PFSK-1 (cell line): ENCODE results near the gene MARK4.

Experiments used
- FOXP2 ChIP-seq: optimal IDR thresholded peaks from 2 replicates; pipeline ENCODE3; 2011; ENCODE audit warnings: borderline replicate concordance, control low read depth, inconsistent platforms; ENCODE audit not compliant: insufficient read depth; ENCODE audit errors: extremely low read length, extremely low read depth
- POLR2AphosphoS5 ChIP-seq: IDR thresholded peaks from 2 replicates; pipeline ENCODE4 v1.6.1; 2012; ENCODE audit warnings: low read depth, mild to moderate bottlenecking, control low read depth, low read length, moderate library complexity
- SIN3A ChIP-seq: IDR thresholded peaks from 2 replicates; pipeline ENCODE4 v1.6.1; 2012; ENCODE audit warnings: mild to moderate bottlenecking, low read length, moderate library complexity, borderline replicate concordance; ENCODE audit not compliant: insufficient read depth
- TAF1 ChIP-seq: IDR thresholded peaks from 2 replicates; pipeline ENCODE4 v1.6.1; 2012; ENCODE audit warnings: low read length, control low read depth, borderline replicate concordance; ENCODE audit not compliant: insufficient read depth
- TF ChIP-seq, protein P1 (sequence below), 2 experiments: IDR thresholded peaks; 2 replicates each; pipeline versions ENCODE4 v1.6.1 to v1.8.0; 2011 to 2012; ENCODE audit warnings: low read depth in 2 of 2, low read length in 2 of 2, control low read depth in 1 of 2, inconsistent platforms in 1 of 2, mild to moderate bottlenecking in 1 of 2, moderate library complexity in 1 of 2; ENCODE audit not compliant: insufficient read depth in 1 of 2

The MARK4 gene

GRCh38 chr19:45354241-45354842 lies 103.3 kb downstream of the MARK4 start:
- TF ChIP-seq, protein P1, sequence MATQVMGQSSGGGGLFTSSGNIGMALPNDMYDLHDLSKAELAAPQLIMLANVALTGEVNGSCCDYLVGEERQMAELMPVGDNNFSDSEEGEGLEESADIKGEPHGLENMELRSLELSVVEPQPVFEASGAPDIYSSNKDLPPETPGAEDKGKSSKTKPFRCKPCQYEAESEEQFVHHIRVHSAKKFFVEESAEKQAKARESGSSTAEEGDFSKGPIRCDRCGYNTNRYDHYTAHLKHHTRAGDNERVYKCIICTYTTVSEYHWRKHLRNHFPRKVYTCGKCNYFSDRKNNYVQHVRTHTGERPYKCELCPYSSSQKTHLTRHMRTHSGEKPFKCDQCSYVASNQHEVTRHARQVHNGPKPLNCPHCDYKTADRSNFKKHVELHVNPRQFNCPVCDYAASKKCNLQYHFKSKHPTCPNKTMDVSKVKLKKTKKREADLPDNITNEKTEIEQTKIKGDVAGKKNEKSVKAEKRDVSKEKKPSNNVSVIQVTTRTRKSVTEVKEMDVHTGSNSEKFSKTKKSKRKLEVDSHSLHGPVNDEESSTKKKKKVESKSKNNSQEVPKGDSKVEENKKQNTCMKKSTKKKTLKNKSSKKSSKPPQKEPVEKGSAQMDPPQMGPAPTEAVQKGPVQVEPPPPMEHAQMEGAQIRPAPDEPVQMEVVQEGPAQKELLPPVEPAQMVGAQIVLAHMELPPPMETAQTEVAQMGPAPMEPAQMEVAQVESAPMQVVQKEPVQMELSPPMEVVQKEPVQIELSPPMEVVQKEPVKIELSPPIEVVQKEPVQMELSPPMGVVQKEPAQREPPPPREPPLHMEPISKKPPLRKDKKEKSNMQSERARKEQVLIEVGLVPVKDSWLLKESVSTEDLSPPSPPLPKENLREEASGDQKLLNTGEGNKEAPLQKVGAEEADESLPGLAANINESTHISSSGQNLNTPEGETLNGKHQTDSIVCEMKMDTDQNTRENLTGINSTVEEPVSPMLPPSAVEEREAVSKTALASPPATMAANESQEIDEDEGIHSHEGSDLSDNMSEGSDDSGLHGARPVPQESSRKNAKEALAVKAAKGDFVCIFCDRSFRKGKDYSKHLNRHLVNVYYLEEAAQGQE (IDR thresholded peaks at IDR 0.05; ENCODE audit: insufficient read depth in 1 of 2, low read depth in 2 of 2, low read length in 2 of 2), result no peak
- TF ChIP-seq POLR2AphosphoS5 (no peak), TAF1 (no peak), FOXP2 (no peak), SIN3A (no peak)
